HG03565 (cell line): ENCODE results near the gene SP7.
"Not testable (repeated sequence)": the region's sequence is repeated elsewhere in the genome, so short reads cannot be mapped to it uniquely, and the experiment has no call there.

Experiments
- ATAC-seq: cut with Tn5 transposase; IDR thresholded peaks from one replicate; pipeline ENCODE4 v1.9.1; 2021; ENCODE audit warnings: mild to moderate bottlenecking, moderate library complexity; ENCODE audit not compliant: unreplicated experiment

Gene SP7

GRCh38 chr12:53324113-53324778, 11.9 kb downstream of the SP7 start:
- ATAC-seq = no peak

- no peak for ATAC-seq
Measured at GRCh38 chr12:53320352-53321195, 15.6 kb downstream of the SP7 start.

- ATAC-seq = no peak
Measured at GRCh38 chr12:53313996-53314395, 22.2 kb downstream of the SP7 start.

GRCh38 chr12:53308276-53308675, 27.9 kb downstream of the SP7 start:
- ATAC-seq = no peak

GRCh38 chr12:53306826-53307225, 29.3 kb downstream of the SP7 start:
- ATAC-seq = no peak

- ATAC-seq = no peak
Measured at GRCh38 chr12:53302903-53303302, 33.3 kb downstream of the SP7 start.

GRCh38 chr12:53300187-53300586, 36.0 kb downstream of the SP7 start:
- ATAC-seq = no peak

- ATAC-seq = peak; percentile 49
Measured at GRCh38 chr12:53299454-53300180, 36.5 kb downstream of the SP7 start, which contains the start of gene MYG1. MYG1 (plus strand) TSS chr12:53299695; CDS start chr12:53299738, 43 bp downstream.

- no peak for ATAC-seq
Measured at GRCh38 chr12:53299101-53299453, 37.1 kb downstream of the SP7 start.

GRCh38 chr12:53298164-53298563, 38.0 kb downstream of the SP7 start:
- no peak for ATAC-seq

- ATAC-seq = not testable (repeated sequence)
Measured at GRCh38 chr12:53297106-53297505, 39.0 kb downstream of the SP7 start.

GRCh38 chr12:53295891-53296219, 40.3 kb downstream of the SP7 start:
- ATAC-seq = no peak

GRCh38 chr12:53295070-53295890, 40.9 kb downstream of the SP7 start, which contains the start of gene PFDN5:
PFDN5 (plus strand) TSS chr12:53295542; CDS start chr12:53295568, 26 bp downstream.
- ATAC-seq = peak; percentile 72

GRCh38 chr12:53292426-53292825, 43.7 kb downstream of the SP7 start:
- no peak for ATAC-seq

- no peak for ATAC-seq
Measured at GRCh38 chr12:53290661-53291060, 45.5 kb downstream of the SP7 start.

- ATAC-seq = no peak
Measured at GRCh38 chr12:53289891-53290290, 46.3 kb downstream of the SP7 start.

GRCh38 chr12:53288322-53288721, 47.8 kb downstream of the SP7 start:
- ATAC-seq = no peak

- ATAC-seq = no peak
Measured at GRCh38 chr12:53287741-53288216, 48.4 kb downstream of the SP7 start.

- ATAC-seq = no peak
Measured at GRCh38 chr12:53286448-53286847, 49.7 kb downstream of the SP7 start.

GRCh38 chr12:53279888-53280498, 56.2 kb downstream of the SP7 start:
- ATAC-seq = no peak
